Measurements from ENCODE around the gene USP10. TPM values are rescaled to one million over a fixed set of nuclear protein-coding genes. Genes with fewer than 3 reads are reported as not detected.

USP10 gene
- total RNA-seq, 2 experiments from 2014 or later: 65.9 to 134 TPM

DNA sequence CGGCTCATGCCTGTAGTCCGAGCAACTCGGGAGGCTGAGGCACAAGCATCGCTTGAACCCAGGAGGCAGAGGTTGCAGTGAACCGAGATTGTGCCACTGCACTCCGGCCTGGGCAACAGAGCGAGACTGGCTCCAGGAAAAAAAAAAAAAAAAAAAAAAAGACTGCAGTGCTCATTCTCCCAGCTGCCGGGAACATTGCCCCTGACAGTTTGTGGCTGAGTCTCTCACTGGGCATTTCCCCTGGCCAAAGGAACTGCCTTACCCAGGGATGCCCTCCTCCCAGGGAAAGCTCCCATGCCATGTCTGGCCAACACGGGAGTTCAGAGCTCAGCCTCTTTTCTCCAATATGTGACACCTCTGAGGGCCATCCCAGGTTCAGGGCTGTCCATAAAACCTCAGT is 21.3 kb upstream of the USP10 start:
- no peak for DNase-seq (ENCODE audit: low spot score)
- H3K4me2 ChIP-seq (ENCODE audit: low read length): no peak overlapping the region
- no peaks in the 10 kb centered on the region for H3K79me2 ChIP-seq (ENCODE audit: insufficient read depth, low read depth, low read length)
- no TSS peak for BruUV-seq (replicated peaks)
- H3K4me1 ChIP-seq (ENCODE audit: insufficient read depth, low read length, poor library complexity, severe bottlenecking): peaks cover 3% of the 10 kb centered on the region
- CTCF ChIA-PET (ENCODE audit: unreplicated experiment): no interaction called here
- intact Hi-C loops (cut with micrococcal nuclease; ENCODE audit: unreplicated experiment): no loop called here
- no peaks in the 10 kb centered on the region for H4K20me1 ChIP-seq (ENCODE audit: insufficient read depth, low read length)
- H3K27ac ChIP-seq (ENCODE audit: low read depth, low read length, poor library complexity, severe bottlenecking): no peak overlapping the region
- no peak overlapping the region for H3K4me3 ChIP-seq (ENCODE audit: low read depth, low read length, poor library complexity, severe bottlenecking)
- H3K9me2 ChIP-seq (ENCODE audit: insufficient read depth, low read length): no peaks in the 10 kb centered on the region
- H2AFZ ChIP-seq (ENCODE audit: low read length): no peak overlapping the region
- POLR2A ChIA-PET: interaction anchor here (0.6 kb wide), 1 partner anchor 215 kb away, joined by 3 read pairs; no protein-coding TSS in a partner anchor
- no peaks in the 10 kb centered on the region for H3K36me3 ChIP-seq (ENCODE audit: insufficient read depth, low read length)
- H3K9me3 ChIP-seq (ENCODE audit: low read length): no peaks in the 10 kb centered on the region
- TF ChIP-seq, protein P1, sequence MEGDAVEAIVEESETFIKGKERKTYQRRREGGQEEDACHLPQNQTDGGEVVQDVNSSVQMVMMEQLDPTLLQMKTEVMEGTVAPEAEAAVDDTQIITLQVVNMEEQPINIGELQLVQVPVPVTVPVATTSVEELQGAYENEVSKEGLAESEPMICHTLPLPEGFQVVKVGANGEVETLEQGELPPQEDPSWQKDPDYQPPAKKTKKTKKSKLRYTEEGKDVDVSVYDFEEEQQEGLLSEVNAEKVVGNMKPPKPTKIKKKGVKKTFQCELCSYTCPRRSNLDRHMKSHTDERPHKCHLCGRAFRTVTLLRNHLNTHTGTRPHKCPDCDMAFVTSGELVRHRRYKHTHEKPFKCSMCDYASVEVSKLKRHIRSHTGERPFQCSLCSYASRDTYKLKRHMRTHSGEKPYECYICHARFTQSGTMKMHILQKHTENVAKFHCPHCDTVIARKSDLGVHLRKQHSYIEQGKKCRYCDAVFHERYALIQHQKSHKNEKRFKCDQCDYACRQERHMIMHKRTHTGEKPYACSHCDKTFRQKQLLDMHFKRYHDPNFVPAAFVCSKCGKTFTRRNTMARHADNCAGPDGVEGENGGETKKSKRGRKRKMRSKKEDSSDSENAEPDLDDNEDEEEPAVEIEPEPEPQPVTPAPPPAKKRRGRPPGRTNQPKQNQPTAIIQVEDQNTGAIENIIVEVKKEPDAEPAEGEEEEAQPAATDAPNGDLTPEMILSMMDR (conservative IDR thresholded peaks at IDR 0.05; ENCODE audit: low read length): no peak
- no peak for TF ChIP-seq EZH2phosphoT487 (IDR thresholded peaks at IDR 0.05; ENCODE audit: borderline replicate concordance, low read depth, low read length)

DNA sequence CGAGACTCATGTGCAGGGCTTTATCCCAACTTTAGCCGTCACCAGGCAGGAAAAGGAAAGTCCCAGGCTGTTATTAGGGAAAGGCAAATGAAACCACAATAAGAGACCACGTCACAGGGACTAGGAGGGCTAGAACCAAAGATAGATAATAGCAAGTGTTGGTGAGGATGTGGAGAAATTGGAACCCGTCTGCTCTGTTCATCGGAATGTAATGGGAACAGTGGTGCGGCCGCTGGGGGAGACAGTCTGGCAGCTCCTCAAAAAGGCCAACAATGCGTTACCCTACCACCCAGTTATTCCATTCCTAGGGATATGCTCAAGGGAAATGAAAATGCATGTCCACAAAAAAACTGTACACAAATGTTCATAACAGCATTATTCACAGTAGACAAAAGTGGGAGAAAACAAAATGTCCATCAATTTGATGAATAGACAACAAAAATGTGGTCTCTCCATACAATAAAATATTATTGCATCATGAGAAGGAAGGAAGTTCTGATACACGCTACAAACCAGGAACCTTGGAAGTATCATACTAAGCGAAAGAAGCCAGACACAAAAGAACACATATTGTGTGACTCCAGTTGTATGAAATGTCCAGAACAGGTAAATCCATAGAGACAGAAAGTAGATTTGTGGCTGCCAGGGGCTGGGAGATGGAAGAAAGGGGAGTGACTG is 19.5 kb upstream of the USP10 start:
- intact Hi-C loops (cut with micrococcal nuclease; ENCODE audit: unreplicated experiment): no loop called here
- TF ChIP-seq, protein P1 (conservative IDR thresholded peaks at IDR 0.05; ENCODE audit: low read length): no peak
- TF ChIP-seq EZH2phosphoT487 (IDR thresholded peaks at IDR 0.05; ENCODE audit: borderline replicate concordance, low read depth, low read length): no peak
- H3K27ac ChIP-seq (ENCODE audit: low read depth, low read length, poor library complexity, severe bottlenecking): no peak overlapping the region
- no peak overlapping the region for H3K4me3 ChIP-seq (ENCODE audit: low read depth, low read length, poor library complexity, severe bottlenecking)
- no peaks in the 10 kb centered on the region for H3K9me2 ChIP-seq (ENCODE audit: insufficient read depth, low read length)
- H3K36me3 ChIP-seq (ENCODE audit: insufficient read depth, low read length): no peaks in the 10 kb centered on the region
- DNase-seq (ENCODE audit: low spot score): no peak
- ChIA-PET CTCF (ENCODE audit: unreplicated experiment) (no interaction called here), POLR2A (no interaction called here)
- H3K4me2 ChIP-seq (ENCODE audit: low read length): no peak overlapping the region
- no peaks in the 10 kb centered on the region for H3K4me1 ChIP-seq (ENCODE audit: insufficient read depth, low read length, poor library complexity, severe bottlenecking)
- no peaks in the 10 kb centered on the region for H3K9me3 ChIP-seq (ENCODE audit: low read length)
- no peak overlapping the region for H2AFZ ChIP-seq (ENCODE audit: low read length)
- no peaks in the 10 kb centered on the region for H3K79me2 ChIP-seq (ENCODE audit: insufficient read depth, low read depth, low read length)
- BruUV-seq (replicated peaks): no TSS peak
- H4K20me1 ChIP-seq (ENCODE audit: insufficient read depth, low read length): no peaks in the 10 kb centered on the region

DNA sequence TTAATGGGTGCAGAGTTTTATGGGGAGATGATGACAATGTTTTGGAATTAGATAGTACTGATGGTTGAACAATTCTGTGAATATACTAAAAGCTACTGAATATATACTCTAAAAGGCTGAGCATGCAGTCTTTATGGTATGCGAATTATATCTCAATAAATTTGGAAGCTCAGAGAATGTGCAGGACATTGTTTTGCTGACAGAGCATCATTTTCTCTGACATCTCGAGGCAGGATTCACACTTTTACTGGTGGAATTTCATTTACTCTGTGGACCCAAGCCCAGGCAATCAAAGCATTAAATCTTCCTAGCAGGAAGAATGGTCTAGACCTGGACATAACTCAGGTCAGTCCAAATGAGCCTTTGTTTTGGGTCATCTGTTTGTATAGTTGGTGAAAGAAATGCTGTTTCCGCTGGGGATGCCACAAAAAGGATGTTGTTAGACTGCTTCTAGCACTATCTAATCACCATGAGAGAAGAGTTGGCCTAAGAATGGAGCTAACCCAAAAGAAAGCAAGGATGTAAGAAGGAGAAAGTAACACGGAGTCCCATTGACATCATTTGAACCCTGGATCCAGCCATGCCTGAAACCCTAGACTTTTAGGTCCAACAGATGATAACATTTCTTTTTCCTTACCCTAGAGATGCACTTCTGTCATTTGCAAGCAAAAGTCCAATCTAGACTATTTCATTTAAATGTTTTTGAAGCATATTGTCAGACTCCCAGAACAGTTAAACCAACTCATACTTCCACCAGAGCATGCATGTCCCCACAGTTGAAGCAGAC is 18.8 kb upstream of the USP10 start:
- BruUV-seq (replicated peaks): no TSS peak
- H4K20me1 ChIP-seq (ENCODE audit: insufficient read depth, low read length): no peaks in the 10 kb centered on the region
- no peaks in the 10 kb centered on the region for H3K9me3 ChIP-seq (ENCODE audit: low read length)
- H3K79me2 ChIP-seq (ENCODE audit: insufficient read depth, low read depth, low read length): no peaks in the 10 kb centered on the region
- H3K27ac ChIP-seq (ENCODE audit: low read depth, low read length, poor library complexity, severe bottlenecking): no peak overlapping the region
- H3K4me2 ChIP-seq (ENCODE audit: low read length): no peak overlapping the region
- POLR2A ChIA-PET: no interaction called here
- H3K9me2 ChIP-seq (ENCODE audit: insufficient read depth, low read length): no peaks in the 10 kb centered on the region
- TF ChIP-seq EZH2phosphoT487 (IDR thresholded peaks at IDR 0.05; ENCODE audit: borderline replicate concordance, low read depth, low read length): no peak
- TF ChIP-seq, protein P1 (conservative IDR thresholded peaks at IDR 0.05; ENCODE audit: low read length): no peak
- no peaks in the 10 kb centered on the region for H3K36me3 ChIP-seq (ENCODE audit: insufficient read depth, low read length)
- H2AFZ ChIP-seq (ENCODE audit: low read length): no peak overlapping the region
- CTCF ChIA-PET (ENCODE audit: unreplicated experiment): no interaction called here
- intact Hi-C loops (cut with micrococcal nuclease; ENCODE audit: unreplicated experiment): no loop called here
- no peak overlapping the region for H3K4me3 ChIP-seq (ENCODE audit: low read depth, low read length, poor library complexity, severe bottlenecking)
- DNase-seq (ENCODE audit: low spot score): no peak
- H3K4me1 ChIP-seq (ENCODE audit: insufficient read depth, low read length, poor library complexity, severe bottlenecking): no peaks in the 10 kb centered on the region

Data from OCI-LY7 (cell line).